ENCODE data around the gene FAM161A.
A peak's percentile ranks its signal among the peaks of the same experiment; 100 is the strongest.
"Not testable (repeated sequence)": the region's sequence is repeated elsewhere in the genome, so short reads cannot be mapped to it uniquely, and the experiment has no call there.

The FAM161A gene

DNA sequence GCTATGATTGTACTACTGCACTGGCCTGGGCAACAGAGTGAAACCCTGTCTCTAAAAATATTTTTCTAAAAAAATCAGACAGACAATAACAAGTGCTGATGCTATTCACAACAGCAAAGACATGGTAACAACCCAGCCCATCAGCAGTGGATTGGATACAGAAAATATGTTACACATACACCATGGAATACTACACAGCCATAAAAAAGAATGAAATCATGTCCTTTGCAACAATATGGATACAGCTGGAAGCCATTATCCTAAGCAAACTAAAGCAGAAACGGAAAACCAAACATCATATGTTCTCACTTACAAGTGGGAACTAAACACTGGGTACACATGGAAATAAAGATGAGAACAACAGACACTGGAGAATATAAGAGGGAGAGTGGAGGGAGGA, 19.9 kb downstream of the FAM161A start:
- DNase-seq = no peak

DNA sequence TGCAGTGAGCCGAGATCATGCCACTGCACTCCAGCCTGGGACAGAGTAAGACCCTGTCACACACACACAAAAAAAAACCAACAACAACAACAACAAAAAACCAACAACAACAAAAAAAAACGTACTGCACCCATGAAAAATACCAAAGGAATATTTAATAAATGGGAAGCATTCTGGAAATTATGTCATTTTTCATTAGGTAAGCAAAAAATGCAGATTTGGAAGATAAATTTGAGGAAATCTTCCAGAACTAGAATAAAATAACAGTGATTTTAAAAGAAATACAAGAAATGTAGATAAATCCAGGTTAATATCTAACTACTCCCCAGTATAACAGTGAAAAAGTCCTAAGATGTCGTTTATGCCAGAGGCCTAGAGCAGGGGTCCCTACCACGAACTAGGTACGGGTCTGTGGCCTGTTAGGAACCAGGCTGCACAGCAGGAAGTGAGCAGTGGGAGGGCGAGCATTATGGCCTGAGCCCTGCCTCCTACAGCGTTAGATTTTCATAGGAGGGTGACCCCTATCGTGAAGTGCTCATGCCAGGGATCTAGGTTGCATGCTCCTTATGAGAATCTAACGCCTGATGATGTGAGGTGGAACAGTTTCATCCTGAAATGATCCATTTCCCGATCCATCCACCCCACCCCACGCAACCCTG, 21.5 kb downstream of the FAM161A start:
- no peak for DNase-seq

DNA sequence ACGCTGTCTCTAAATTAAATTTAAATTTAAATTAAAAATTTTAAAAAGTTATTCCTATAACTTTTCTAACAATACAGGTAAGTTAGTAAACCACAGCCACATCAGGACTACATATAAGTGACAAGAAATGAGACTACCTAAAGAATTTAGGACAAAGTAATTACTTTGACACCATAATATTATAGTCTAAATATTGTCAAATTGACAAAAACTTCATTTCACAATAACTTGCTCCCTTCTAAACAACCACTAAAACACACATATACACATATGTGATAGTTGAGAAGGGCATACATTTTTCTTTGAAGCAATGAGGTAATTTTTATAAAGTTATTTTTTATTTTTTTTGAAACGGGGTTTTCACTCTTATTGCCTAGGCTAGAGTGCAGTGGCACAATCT, 31.6 kb downstream of the FAM161A start:
- no peak for DNase-seq

DNA sequence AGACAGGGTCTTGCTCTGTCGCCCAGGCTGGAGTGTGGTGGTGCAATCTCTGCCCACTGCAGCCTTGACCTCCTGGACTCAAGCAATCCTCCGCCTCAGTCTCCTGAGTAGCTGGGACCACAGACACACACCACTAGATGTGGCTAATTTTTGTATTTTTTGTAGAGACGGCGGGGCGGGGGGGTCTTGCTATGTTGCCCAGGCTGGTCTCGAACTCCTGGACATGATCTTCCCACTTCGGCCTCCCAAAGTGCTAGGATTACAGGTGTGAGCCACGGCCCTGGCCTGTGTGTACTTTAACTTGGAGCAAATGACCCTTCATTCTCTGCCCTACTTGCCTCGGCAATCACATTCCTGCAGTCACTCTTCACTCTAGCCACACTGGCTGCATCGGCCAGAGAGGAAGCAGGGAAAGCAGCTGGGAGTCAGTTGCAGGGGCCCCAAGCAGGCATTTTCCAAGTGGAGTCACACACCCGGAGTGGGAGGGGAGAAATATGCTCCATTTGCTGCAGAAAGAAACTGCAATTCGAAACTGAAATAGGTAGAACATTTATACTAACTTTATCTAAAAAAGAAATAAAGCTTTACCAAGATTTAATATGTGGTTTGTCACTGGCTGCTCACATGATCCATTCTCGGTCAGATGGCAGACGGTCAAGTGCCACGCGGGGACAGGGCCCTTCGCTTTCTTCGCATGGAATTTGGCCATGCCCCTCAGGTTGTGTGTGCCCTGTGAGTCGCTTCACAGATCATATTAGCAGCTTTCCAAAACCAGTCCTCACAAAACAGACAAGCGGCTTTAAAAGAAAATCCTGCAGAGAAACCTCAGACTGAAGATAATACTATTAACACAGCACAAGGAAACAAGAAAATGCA, 37.1 kb downstream of the FAM161A start:
- DNase-seq = no peak

DNA sequence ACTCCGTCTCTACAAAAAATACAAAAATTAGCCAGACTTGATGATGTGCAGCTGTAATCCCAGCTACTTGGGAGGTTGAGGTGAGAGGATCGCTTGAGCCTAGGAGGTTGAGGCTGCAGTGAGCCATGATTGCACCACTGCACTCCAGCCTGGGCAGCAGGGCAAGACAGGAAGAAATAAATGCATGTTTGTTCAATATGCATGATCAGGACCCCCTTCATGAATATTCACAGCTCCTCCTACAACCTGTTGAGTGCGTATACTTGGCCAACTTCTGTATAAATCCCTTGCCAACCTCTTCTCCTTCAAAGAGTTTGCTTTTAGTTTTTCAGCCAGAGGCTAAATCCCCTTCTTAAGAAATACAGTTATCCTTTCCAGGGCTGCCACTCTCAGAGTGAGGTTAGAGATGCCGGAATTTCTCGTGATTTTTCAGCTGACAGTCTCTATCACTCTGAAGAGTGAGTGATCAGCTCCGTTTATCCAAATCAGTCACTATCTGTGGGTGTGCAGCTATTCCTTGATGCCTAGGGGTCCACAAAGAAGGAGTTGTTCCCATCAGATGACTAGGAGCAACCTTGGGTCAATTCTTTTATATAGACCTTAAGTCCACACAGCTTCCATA, 39.2 kb downstream of the FAM161A start:
- DNase-seq = no peak

DNA sequence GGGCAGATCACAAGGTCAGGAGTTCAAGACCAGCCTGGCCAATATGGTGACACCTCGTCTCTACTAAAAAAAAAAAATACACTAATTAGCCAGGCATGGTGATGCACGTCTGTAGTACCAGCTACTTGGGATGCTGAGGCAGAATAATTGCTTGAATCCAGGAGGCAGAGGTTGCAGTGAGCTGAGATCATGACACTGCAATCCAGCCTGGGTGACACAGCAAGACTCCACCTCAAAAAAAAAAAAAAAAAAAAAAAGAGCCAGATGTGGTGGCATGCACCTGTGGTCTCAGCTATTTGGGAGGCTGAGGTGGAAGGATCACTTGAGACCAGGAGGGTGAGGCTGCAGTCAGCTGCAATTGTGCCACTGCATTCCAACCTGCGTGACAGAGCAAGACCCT, 40.5 kb downstream of the FAM161A start:
- DNase-seq = not testable (repeated sequence)

DNA sequence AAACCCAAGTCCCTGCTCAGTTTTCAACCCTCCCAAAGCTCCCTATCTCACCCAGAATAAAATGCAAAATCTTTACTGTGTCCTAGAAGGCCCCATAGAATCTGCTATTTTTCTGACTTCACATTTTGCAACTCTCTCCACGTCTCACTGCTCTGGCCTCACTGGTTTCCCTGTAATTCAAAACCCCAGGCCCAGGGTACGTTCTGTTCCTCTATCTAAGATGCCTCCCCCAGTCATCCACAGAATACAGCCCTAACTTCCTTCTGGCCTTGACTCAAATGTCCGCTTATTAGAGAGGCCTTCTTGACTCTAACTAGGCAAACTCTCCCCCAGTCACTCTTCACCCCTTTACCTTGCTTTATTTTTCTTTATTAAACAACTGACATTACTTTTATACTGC, 42.0 kb downstream of the FAM161A start:
- no peak for DNase-seq

DNA sequence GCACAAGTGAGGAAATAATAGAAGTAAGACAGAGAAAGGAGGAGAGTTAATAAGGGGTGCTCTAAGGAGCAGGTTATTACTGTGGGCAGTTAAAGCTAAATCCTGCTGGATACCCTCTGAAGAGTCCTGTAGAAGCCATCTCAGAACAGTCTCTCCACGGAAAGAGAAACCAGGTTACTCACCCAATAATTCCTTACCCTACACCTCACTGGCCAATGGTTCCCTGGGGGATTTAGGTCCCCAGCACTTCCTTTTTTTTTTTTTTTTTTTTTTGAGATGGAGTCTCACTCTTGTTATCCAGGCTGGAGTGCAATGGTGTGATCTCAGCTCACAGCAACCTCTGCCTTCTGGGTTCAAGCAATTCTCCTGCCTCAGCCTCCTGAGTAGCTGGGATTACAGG, 43.7 kb downstream of the FAM161A start:
- not testable (repeated sequence) for DNase-seq

DNA sequence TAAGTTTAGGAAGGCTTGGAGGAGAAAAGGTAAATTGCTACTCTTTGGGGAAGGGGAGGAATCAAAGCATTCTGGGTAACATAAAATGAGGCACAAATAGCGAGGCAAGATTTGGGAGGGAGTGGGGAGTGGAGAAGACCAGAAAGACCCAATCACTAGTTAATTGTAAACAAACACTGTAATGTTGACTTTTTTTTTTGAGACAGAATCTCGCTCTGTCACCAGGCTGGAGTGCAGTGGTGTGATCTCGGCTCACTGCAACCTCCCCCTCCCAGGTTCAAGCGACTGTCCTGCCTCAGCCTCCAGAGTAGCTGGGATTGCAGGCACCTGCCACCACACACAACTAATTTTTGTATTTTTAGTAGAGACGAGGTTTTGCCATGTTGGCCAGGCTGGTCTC, 45.2 kb downstream of the FAM161A start:
- DNase-seq = not testable (repeated sequence)

DNA sequence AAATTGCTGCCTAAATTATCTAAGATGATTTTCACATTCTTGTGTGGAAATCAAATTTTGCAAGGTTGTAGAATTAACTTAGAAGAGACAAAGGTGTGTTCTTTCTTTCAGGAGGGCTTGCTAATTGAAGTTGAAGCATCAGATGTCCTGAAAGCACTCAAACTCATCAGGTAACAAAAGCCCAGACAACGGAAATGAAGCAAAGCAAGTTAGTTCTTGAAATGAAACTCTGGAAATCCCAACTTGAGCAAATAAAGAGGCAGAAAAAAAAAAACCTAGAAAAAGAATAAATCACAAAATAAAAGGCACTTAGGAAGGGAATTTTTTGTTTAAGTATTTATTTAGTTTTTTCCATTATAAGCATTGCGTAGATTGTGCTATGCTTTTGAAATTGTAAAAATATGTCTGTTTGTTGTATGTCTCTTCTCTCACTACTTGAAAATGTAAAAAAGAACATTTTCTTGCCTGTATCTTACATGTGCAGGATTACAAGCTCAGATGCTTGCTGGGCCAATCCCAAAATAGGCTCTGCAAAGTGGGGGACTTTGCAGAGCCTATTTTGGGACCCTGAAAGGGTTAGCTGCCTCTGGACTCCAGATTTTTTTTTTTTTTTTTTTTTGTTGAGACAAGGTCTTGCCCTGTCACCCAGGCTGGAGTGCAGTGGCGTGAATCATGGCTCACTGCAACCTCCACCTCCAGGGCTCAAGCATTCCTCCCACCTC, 46.7 kb downstream of the FAM161A start:
- no peak for DNase-seq

DNA sequence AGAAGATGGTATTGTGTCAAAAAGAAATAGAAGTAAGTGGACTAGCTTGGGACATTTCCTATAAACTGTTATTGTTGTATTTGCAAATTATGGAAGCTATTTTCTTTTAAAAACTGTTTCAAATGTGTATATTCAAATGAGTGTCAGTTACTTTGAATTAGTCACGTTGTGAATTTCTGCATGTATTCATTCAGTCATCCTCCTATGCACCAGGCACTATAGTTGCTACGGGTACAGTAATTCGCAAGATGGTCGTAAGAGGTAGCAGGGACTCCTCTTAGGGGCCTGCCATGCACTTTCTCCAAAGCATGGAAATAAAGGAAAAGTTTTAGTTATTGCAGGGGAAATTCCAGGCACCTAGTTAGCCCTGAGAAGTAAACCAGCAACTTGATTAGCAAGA, 51.3 kb downstream of the FAM161A start:
- DNase-seq = no peak

DNA sequence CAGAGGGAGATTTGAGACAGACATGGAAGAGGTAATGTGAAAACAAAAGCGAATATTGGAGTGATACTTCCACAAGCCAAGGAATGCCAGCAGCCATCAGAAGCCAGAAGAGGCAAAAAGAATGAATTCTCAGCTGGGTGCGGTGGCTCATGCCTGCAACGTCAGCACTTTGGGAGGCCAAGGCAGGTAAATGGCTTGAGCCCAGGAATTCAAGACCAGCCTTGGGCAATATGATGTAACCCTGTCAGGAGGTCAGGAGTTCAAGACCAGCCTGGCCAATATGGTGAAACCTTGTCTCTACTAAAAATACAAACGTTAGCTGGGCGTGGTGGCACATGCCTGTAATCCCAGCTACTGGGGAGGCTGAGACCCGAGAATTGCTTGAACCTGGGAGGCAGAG, 54.8 kb downstream of the FAM161A start:
- no peak for DNase-seq

DNA sequence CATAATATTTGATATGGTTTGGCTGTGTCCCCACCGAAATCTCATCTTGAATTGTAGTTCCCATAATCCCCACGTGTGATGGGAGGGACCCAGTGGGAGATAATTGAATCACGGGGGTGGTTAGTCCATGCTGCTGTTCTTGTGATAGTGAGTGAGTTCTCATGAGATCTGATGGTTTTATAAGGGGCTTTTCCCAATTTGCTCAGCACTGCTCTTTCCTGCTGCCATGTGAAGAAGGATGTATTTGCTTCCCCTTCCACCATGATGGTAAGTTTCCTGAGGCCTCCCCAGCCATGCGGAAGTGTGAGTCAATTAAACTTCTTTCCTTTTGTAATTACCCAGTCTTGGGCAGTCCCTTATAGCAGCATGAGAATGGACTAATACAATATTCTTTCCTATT, 56.4 kb downstream of the FAM161A start:
- DNase-seq = not testable (repeated sequence)

DNA sequence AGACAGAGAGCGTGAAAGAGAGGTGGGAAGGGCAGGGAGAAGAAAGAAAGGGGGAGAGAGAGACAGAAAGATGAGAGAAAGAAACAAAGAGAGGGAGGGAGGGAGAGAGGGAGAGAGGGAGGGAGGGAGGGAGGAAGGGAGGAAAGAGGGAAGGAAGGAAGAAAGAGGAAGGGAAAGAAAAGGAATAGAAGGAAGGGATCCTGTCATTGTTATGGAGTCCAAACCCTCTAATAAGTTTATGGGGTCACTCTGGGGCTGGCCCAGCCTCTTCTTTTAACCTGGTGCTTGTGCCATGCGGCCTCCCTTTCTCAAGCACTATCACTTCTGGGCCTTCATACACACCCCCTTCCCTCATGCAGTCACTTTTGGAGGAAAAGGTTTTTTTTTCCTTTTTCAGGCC, 58.5 kb downstream of the FAM161A start:
- DNase-seq = no peak

DNA sequence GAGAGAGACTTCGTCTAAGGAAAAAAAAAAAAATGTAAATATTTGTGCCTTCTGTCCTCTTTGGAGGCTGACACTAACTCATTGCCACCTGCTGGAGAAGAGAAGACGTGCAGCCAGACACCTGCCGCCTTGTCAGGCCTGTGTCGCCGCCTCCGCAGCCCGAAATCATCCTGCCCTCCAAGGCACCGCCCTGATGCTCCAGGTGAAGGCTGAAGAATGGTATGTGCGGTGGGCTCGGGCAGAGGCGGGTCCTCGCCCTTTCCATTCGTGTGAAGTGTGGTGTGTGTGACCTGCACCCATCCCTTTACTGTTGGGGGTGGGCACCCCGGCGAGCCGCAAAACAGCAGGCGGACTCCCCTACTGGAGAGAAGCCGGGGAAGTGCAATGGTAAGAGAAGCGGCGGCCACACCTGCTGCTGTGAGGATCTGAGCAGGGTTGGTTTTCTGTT, 60.4 kb downstream of the FAM161A start:
- peak; percentile 38 to 71 (median 54) for DNase-seq

DNA sequence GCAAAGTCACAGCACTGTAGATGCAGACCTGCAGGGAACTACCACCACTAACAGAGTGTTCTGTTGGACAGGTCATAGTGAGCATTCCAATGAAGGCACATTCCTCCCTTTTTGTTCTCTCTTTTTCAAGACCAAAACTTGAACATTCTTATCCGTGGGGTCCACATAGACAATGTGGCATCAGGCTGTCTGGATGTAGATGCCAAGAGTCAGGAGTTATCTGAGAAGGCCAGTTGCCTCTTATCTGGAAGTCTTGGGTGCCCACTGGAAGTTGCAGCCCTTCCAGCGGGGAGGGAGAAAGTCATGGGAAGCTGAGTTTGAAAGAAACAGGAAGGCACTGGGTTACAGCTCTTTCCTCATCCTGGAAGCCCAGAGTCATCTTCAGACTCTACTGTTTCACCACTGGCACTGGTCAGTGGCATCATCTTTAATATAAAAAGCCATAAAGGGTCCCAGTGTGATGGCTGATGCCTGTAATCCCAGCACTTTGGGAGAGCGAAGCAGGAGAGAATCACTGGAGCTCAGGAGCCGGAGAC, 61.4 kb downstream of the FAM161A start:
- DNase-seq = no peak

DNA sequence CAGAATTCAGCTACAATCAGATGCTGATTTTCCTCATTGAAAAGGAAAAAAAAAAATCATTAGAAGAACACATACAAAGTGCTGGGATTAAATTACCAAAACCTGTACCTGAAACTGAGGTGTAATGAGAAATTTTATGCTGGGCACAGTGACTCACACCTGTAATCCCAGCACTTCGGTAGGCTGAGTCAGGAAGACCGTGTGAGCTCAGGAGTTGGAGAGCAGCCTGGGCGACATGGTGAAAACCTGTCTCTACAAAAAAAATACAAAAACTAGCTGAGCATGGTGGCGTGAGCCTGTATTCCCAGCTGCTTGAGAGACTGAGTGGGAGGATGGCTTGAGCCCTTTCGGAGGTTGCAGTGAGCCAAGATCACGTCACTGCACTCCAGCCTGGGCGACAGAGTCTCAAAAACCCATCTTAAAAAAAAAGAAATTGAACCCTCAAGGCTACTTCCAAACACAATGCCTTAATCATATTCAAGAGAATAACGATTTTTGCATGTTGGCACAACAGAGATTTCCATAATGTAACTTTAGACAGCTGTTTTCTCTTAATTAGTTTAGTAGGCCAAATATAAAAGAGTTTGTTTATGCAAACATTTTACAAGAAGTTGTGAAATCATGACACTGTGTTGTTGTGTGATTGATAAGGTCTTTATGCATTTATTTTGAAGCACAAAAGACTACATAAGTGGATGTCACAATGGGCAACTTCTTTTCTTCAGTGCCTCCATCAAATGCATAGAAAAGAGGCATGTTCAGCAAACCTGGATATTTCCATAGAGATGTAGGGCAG, 63.9 kb downstream of the FAM161A start:
- DNase-seq = no peak

DNA sequence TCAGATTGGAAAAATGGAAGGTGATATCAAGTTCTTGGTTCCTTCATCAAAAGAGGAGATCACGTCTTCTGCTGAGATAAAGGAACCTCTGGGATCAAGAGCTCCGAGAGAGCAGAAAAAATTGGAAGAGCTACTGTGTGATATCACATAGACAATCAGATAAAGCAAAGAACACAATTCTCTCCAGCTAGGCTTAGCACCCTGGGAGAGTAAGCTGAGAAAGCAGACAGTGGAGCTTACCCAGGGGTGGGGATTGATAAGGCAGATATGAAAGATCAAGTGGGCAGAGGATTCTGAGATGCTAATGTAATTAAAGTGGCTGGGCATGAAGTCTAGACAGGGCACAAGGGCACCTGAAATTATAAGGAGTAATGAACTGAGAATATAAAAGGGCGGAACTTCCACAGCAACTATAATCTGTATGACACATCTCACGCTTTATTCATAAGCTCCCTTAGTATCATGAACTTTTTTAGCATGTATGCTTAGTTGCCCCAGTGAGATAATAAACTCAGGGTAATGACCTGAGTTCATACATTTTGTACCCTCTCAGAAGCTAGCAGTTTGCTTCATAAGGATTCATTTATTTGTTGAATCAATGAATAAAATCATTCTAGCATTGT, 65.8 kb downstream of the FAM161A start:
- DNase-seq = no peak

DNA sequence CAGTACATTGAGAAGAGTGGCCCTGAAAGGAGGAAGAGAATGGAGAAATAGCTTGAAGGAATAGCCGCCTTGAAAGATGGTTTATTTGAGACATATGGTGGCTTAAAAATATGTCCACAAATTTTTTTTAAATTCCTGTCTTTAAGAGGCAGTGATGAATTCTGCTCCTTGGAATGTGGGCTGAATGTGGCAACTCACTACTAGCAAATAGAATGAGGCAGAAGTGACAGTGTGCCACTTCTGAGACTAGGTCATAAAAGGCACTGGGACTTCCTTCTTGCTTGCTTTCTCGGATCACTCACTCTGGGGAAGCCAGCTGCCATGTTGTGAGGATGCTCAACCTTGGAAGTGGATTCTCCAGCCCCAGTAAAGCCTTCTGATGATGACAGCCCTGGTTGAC, 67.0 kb downstream of the FAM161A start:
- DNase-seq = no peak

DNA sequence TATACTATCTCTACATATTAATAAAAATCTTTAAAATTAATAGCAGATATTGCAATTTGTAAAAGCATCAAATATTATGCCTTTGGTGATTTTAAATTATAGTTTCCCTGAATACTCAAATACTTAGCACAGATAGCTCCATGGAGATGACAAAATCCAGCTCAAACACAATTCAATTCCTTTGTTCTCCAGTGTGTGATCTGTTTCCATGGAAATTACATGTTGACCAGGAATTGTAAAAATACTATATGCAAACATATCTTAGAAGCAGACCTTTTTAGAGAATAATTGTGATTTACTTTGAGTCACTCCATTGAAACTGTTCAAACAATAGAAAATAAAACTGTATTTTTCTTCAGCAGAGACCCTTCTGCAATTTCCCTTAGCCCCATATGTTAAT, 68.3 kb downstream of the FAM161A start:
- no peak for DNase-seq

DNA sequence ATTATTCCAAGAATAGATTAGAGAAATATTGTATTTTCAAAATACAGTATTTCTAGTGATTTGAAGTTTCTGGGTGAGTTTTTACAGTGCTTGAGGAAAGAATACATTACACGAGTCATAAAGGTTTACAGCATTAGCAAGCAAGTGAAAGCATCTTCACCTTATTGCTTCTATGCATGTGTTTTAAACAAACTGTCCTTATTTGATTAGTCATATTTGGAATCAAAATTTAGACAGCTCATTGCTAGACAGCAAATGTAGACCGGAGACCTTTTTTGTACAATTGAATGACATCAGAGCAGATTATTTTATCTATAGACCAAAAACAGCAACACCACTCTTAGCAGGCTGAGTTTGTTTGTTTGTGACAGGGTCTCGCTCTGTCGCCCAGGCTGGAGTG, 69.2 kb downstream of the FAM161A start:
- DNase-seq = no peak

Measured in stimulated activated naive CD4-positive, alpha-beta T cell (primary cell).